LNCAP (cell line): ENCODE data around the gene UTS2.

ENCODE experiments used
- TF ChIP-seq, protein P1 (sequence below): fragments of 450-650 bp; IDR thresholded peaks from 2 replicates; pipeline ENCODE4 v1.5.1; 2017; ENCODE audit warnings: mild to moderate bottlenecking

Gene UTS2

DNA sequence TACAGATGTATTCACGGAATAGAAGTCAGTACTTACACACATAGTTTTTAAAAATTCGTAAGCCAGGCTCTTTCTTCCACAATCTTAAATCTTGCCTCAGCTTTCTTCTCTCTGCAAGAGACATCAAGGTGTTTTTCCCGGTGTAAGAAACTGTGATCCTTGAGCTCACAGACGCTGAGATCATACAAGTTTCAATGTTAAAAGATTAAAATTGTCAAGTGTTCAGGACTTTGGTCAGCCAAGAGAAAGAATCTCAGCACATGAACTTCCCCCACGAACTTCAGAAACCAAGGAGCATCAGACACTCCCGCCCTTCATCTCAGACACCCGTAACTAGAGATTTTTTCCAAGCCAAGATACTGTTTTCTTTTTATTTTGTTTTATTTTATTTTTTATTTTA lies 6.2 kb downstream of the UTS2 start:
- TF ChIP-seq, protein P1, sequence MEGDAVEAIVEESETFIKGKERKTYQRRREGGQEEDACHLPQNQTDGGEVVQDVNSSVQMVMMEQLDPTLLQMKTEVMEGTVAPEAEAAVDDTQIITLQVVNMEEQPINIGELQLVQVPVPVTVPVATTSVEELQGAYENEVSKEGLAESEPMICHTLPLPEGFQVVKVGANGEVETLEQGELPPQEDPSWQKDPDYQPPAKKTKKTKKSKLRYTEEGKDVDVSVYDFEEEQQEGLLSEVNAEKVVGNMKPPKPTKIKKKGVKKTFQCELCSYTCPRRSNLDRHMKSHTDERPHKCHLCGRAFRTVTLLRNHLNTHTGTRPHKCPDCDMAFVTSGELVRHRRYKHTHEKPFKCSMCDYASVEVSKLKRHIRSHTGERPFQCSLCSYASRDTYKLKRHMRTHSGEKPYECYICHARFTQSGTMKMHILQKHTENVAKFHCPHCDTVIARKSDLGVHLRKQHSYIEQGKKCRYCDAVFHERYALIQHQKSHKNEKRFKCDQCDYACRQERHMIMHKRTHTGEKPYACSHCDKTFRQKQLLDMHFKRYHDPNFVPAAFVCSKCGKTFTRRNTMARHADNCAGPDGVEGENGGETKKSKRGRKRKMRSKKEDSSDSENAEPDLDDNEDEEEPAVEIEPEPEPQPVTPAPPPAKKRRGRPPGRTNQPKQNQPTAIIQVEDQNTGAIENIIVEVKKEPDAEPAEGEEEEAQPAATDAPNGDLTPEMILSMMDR = no peak

DNA sequence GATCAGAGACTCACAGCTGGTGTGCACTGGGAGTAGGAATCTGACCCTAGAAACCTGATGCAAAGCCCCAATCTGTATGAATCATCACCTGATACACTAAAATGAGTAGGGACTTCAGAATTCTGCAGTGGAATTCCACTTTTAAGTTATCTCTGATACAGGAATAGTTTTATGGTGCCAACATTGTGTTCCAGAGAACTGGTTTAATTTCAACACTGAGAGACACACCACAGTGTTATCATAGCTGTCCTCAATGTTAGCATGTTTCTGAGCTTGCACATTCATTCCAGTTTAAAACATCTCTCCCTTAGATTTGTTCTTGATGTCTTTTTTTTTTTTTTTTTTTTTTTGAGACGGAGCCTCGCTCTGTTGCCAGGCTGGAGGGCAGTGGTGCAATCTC lies 7.1 kb downstream of the UTS2 start:
- TF ChIP-seq, protein P1 = no peak

DNA sequence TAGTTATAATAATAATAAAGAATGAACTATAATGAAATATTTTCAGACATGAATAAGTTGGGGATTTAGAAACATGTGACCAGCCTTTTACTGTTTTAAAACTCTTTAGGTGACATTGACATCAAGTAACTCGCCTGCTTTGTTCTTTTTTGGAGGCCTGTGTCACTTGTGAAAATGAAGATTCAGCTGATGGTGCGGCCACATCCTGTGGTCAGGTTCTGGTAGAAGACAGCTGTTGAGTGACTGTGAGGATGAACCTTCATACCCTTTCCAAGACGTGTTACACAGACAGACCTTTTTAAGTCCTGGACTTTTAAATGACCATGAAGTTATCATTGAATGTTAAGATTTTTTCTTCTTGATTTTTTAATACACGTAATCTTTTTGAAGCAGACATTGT lies 10.3 kb downstream of the UTS2 start:
- TF ChIP-seq, protein P1 = no peak

- TF ChIP-seq, protein P1 = no peak
Measured at GRCh38 chr1:7839526-7839925, 13.3 kb downstream of the UTS2 start.

DNA sequence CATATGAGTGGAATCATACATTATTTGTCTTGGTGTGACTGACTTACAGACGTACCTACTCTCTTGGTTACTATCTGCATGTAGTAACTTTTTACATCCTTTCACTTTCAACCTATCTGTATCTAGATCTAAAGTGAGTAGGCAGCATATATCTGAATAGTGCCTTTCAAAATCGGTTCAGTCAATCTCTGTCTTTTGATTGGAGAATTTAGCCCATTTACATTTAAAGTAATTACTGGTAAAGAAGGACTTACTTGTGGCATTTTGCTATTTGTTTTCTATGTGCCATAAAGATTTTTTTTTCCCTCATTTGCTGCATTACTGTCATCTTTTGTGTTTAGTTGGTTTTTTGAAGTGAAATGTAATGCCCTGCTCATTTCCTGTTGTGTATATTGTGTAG lies 14.2 kb downstream of the UTS2 start:
- TF ChIP-seq, protein P1 = no peak

GRCh38 chr1:7833035-7833434 lies 19.8 kb downstream of the UTS2 start:
- TF ChIP-seq, protein P1 = no peak

GRCh38 chr1:7831458-7831857 lies 21.4 kb downstream of the UTS2 start:
- TF ChIP-seq, protein P1 = no peak
